HG03565 (cell line): ENCODE data around the gene CHAC1.

Source experiments
- ATAC-seq: cut with Tn5 transposase; IDR thresholded peaks from one replicate; pipeline ENCODE4 v1.9.1; 2021; ENCODE audit warnings: mild to moderate bottlenecking, moderate library complexity; ENCODE audit not compliant: unreplicated experiment

Gene CHAC1

DNA sequence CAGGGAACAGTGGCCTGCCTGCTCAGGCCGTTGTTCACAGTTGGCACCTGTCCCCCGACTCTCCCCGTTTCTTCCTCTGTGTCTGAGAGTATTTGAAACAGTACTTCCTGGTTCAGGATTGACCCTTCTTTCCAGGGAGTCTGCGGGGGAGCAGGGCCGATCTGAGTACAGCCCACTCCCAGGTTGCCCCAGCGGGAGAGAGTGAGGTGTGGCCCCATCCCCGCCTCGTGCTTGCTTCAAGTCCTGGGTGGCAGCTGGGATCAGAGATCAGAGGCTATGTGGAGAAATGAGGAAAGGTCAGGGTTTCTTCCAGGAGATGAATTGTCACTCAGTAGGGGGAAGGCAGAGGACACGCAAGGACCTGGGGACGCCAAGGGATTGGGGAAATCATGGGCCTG is 30.7 kb upstream of the CHAC1 start:
- ATAC-seq: no peak

DNA sequence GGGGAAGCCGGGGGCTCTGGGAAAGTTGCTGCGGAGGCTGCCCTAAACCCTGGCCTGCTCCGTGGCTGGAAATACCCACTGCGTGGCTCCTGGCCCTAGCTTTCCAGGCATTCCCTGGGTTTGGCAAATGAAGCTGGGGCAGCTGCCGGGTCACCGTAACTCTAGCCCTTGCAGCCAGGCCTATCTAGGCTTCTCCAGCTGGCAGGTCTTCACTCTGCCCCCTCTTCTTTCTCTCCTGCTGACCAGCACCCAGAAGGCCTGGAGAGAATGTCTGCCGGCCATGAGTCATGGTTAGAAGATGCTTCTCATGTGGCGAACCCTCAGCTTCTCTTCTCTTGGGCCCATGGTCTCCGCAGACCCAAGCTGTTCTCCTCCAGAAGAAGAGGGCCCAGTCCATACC is 29.7 kb upstream of the CHAC1 start:
- ATAC-seq: no peak

DNA sequence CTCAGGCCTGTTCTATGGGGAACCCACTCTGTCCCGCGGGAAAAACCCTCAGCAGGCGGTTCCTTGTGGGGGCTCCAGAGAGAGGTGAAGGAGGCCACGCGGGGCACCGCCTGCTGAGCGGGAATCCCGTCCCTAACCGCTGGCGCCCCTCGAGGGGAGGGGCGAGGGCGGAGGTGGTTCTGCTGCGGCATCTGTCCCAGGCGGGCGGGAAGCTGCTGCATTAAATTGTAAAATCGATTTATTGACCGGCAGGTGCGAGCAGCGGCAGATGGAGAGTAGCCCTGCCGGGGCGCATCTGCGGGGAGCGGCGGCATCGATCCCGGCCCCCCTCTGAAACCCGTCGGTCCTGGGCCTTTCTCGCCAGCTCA is 27.8 kb upstream of the CHAC1 start:
- no peak for ATAC-seq

DNA sequence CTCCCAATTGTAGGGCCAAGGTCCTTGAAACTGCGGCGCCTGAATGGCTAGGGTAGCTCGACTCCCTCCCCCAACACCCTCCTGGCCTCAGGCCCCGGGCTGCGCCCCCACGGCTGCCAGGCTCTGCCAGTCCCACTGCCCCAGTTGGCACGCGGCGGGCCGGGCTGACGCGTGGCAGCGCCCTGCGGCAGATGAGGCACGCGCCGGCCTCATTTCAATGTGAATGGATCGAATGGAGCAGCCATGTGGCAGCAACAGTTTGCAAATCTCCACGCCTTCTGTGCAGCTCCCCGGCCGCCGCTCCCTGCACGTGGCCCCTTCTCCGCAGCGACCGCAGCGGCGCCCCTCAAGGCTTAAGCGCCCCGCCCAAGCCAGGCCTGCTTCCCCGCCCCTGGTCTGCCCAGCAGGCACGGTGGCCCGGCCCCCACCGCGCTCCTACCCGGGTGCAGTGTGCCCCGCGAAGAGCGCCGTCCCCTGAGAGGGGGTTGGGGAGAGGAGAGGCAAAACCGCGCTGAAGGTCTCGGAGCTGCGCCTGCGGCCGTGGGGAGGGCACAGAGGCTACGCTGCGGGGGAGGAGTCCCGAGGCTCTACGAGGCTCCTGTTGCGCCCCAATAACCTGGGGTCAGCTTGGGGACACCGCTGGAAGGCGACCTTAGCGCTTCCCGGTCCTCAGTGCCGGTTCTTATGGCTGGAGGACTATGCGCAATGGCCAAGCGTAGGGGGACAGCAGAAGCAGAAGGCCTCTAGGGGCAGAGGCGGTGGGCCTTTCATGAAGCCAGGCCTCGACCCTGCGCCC is 27.2 kb upstream of the CHAC1 start:
- ATAC-seq: no peak

DNA sequence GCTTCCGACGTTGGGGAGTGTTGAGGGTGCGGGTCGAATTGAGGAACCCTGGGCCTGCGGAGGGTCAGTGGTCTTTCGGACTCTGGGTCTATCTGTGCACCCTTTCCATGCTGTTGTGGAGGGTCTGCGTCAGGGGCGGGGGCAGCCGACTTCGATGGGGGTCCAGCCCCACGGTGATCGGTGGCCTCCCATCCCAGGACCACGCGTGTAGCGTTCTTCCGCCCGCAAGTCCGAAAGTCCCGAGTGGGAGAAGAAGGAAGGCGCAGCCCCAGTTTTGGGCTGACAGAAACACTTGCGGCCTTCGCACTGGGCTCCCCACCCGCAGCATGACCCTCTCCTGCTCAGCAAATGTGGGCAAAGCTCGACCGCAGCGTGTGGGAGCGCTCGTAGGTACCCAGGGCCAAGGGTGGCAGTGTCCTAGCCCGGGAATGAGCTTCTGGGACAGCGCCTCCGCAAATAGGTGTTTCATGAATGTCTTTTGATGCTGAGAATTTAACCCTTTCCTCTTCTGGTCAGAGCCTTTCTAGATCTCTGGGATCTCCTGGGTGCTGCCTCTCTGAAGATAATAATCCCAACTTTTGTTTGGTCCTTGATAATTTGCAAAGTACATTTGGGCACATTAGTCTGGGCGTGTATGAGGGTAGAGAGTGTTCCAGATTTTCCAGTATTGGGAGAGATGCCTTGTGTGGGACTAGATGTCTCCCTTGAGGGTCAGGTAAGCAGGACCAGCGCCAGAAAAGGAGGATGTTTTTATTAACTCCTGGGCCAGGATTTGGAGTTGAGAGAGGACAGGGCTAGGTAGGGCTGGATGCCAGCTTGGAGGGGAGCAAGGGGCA is 26.4 kb upstream of the CHAC1 start:
- ATAC-seq: no peak

DNA sequence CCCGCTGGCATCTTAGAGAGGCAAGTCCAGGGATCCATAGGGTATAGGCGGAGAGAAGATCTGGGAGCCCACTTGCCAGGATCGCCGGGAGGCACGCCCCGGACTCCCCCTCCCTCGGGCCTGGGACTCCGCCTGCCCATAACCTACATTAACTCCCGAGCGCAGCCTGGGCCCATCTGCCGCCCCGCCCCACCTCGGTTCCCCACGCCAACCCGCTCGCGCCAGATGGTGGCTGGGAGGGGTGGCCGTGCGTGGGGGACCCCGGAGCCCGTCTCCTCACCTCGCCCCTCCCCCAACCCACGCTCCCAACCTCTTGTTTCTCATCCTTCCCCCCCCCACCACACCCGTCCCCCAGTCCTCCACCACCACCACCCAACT is 25.8 kb upstream of the CHAC1 start:
- no peak for ATAC-seq

DNA sequence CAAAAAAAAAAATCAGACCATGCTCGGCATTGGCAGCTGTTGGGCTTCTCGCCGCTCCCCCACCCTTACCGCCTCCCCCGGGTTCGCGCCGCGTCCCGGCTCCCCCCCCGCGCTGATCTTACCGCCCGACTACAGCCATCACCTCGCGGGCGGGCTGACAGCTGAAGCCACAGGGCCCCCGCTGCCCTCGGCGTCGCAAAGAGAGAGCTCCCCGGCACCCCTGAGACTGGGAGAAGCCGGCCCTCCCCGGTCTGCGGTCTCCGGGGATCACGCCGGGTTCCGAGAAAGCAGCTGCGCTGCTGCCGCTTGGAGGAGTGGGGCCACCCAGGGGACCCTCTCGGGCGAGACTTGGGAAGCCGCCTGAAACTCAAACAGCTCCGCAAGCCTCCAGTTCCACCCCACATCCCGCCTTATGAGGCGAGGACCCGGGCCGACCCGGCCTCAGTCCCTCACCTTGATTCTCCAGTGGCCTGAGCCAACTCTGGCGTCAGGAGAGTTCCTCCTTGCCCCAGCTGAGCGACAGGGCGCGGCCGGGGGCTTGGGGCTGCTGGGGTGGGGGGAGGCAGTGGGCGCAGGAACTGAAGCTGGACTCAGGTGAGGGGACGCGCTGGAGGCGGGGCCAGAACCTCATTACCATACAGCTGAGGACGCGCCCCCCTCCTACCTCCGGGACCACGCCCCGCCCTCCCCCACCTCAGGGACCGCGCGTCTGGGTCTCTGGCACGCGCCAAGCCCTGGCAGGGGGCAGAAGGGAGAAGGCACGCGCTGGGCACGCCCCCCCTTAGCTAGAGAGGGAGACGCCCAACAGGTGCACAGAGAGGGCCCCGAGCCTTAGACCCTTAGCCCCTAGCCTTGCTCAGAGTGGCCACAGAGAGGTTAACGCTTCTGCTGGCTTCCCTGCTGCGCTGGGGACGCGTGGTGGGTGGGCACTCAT is 25.1 kb upstream of the CHAC1 start:
- ATAC-seq: no peak

DNA sequence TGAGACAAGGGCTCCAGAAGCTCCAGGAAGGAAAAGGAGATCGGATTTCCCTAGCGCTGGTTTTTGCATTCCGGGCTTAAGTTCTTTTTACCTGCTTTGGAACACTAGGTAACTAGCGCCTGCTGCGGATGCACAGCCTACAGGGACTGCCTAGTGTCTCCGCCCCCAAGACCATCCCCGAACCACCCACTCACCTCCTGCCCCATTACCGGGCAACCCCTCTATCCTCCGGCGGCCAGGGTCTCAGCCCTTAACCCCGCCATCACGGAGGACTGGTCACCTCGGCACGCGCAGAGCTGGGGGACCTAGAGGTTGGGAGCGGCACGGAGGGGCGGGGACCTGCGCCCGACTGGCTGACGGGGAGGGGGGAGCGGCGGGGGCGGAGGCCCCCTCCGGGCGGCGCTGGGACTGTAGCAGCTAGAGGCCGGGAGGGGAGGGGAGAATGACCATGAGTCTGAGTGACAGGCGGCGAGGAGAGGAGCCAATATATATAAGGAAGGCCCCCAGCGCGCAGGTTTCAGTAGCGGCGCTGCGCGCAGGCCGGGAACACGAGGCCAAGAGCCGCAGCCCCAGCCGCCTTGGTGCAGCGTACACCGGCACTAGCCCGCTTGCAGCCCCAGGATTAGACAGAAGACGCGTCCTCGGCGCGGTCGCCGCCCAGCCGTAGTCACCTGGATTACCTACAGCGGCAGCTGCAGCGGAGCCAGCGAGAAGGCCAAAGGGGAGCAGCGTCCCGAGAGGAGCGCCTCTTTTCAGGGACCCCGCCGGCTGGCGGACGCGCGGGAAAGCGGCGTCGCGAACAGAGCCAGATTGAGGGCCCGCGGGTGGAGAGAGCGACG is 24.2 kb upstream of the CHAC1 start, which contains the start of gene DLL4:
Gene DLL4, plus strand, starts transcription at position 520 of the 839 bp plus-strand sequence. CDS start 329 bp downstream, outside the sequence.
- no peak for ATAC-seq

DNA sequence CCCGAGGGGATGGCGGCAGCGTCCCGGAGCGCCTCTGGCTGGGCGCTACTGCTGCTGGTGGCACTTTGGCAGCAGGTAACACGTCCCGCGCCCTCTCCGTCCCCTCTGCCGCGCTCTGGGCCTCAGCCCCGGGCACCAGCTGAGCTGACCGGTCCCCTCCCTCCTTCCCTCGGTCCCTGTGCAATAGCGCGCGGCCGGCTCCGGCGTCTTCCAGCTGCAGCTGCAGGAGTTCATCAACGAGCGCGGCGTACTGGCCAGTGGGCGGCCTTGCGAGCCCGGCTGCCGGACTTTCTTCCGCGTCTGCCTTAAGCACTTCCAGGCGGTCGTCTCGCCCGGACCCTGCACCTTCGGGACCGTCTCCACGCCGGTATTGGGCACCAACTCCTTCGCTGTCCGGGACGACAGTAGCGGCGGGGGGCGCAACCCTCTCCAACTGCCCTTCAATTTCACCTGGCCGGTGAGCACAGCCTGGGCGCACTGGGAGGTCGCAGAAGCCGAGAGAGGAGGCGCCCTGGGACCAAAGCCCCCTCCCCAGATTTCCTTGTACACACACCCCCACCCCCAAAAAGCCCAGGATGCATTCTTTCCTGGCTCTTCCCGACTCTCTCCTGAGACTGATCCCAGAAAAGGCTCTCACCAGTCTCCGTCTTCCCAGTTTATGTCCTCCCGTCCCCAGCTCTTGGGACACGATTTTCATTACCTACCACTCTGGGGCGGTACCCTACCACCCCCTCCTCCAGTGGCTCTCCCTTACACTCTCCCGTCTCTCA is 23.4 kb upstream of the CHAC1 start:
- no peak for ATAC-seq

DNA sequence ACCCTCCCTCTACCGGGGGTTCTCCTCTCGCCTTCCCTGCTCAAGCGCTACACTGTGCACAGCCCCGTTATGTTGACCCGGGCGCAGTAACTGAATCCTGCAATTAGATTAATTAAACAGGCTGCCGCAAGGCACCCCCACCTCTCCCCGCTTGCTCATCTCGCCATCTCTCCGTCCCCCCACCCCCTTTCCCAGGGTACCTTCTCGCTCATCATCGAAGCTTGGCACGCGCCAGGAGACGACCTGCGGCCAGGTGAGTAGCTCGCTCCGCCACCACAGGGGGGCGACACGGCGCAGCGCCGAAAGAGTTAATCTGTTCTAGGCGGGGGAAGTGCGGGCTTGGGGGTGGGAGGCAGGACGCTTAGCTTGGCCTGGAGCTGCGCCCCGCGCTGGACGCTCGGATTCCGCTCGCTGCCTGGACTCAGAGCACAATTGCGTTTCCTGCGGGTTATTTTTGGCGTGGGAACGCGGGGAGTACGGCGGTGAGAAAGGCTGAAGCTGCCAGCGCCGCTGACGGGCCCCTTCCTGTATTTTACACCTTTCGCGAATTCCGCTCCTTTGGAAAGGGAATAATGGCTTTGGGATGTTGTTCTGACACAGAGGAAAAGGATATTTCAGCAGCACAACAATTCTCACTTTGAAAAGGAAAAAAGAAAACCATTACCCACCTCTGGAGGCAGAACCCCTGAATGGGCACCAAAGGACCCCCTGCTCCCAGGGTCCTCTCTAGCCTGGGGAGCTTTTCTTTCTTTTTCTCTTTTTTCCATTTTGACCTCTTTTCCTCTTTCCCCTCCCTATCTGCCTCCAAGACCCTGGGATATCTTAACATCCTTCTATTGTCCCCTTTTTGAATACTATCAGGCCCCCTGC is 22.6 kb upstream of the CHAC1 start:
- no peak for ATAC-seq

DNA sequence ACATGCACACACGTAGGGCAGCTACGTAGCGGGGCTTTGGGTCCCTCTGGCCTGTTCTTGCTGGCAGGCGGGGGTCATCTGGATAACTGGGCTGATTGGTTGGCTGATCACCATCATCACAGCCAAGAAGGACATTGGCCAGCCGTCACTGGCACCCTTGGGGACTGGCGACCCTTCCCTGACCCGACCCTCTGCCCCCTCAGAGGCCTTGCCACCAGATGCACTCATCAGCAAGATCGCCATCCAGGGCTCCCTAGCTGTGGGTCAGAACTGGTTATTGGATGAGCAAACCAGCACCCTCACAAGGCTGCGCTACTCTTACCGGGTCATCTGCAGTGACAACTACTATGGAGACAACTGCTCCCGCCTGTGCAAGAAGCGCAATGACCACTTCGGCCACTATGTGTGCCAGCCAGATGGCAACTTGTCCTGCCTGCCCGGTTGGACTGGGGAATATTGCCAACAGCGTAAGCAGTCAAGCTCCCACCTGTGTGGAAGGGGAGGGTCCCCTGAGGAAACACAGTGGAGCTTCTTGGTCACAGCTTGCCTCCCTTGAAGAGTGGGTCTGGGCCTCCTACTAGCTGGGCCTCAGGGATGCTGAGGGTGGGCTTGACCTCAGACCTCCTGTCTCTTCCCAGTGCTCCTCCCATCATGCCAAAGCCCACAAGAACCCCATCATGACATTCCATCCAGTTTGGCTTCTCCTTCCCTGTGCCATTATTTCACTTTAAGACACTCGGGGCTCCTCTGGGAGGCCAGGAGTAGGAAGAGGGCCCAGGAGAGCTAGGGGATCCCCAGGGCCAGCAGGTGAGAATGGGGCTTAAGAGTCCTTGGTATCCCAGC is 21.8 kb upstream of the CHAC1 start:
- no peak for ATAC-seq

DNA sequence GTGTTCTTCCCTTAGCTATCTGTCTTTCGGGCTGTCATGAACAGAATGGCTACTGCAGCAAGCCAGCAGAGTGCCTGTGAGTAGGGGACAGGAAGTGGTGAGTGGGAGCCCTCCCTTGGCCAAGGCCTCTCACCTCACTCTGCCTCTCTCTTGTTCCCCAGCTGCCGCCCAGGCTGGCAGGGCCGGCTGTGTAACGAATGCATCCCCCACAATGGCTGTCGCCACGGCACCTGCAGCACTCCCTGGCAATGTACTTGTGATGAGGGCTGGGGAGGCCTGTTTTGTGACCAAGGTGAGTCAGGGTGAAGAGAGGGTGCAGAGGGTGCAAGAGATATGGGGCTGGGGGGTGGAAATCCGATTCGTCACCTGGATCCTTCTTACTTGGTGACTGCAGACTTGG is 21.1 kb upstream of the CHAC1 start:
- no peak for ATAC-seq

DNA sequence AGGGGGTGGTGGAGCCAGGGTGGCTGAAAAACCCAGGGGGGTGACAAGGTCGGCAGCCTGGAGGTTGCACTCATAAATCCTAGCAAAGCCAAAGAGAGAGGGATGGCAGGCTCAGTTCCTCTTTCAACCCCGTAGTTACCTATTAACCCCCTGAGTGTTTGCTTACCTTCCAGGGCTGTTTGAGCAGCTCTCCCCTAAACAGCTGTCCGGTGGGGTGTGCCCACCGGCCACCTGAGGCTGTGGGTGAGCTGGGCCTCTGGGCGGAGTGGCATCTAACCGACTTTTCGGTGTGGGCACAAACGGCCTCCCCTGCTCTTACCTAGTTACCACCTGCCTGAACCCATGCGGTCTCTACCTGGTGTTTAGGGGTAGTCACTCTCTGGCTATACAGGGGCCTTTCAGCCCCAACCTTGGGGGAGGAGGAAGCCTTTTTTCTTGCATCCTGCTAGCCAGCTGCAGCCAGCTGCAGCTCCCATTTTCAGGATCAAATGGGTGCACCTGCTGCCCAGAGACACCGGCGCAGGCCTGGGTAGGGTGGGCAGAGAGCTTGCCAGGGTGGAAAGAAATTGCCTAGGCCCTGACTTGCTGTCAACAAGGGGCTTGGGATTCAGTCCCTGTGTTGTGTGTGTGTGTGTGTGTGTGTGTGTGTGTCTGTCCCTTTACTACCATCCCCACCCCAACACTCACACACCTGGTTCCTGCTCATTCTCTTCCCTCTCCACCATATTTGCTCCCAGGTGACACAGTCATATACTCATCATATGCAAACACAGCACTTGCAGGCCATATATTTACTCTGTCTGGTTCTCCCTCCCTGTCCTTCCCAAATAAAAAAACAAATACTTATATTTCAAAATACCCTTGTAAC is 20.4 kb upstream of the CHAC1 start:
- no peak for ATAC-seq

DNA sequence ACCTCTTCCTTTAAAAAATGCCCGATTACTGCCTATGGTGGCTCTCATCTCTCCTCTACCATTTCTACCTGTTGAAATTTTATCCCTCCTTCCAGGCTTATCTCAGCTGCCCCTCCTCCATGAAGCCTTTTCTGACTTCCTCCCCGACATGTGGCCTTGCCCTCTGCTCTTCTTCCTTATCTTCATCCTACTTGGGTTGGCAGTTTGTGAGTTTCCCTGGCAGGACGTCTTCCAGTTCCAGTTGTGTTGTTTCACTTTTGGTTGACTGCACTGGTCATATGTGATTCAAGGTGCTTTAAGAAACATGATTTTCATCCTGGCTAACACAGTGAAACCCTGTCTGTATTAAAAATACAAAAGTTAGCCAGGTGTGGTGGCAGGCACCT is 19.8 kb upstream of the CHAC1 start:
- ATAC-seq: no peak

DNA sequence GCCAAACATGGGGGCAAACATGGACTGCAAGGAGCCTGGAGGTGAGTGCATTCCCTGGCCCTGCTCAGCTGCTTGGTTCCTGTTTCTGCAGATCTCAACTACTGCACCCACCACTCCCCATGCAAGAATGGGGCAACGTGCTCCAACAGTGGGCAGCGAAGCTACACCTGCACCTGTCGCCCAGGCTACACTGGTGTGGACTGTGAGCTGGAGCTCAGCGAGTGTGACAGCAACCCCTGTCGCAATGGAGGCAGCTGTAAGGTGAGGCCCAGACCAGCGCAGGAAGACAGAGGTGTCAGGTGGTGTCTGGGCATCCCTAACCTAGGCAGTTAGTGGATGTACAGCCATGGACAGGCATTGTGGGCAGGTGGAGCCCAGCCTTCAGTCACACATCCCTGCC is 18.8 kb upstream of the CHAC1 start:
- ATAC-seq: no peak

DNA sequence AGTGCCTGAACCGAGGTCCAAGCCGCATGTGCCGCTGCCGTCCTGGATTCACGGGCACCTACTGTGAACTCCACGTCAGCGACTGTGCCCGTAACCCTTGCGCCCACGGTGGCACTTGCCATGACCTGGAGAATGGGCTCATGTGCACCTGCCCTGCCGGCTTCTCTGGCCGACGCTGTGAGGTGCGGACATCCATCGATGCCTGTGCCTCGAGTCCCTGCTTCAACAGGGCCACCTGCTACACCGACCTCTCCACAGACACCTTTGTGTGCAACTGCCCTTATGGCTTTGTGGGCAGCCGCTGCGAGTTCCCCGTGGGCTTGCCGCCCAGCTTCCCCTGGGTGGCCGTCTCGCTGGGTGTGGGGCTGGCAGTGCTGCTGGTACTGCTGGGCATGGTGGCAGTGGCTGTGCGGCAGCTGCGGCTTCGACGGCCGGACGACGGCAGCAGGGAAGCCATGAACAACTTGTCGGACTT is 17.0 kb upstream of the CHAC1 start:
- no peak for ATAC-seq
